Neural crest cell (in vitro differentiated cells): ENCODE results near the gene COL15A1. TPM values are rescaled to one million over a fixed set of nuclear protein-coding genes. Genes with fewer than 3 reads are reported as not detected.

Experiments used
- DNase-seq: peaks from one replicate; pipeline ENCODE4 v3.0.0; 2021; ENCODE audit warnings: low read depth, mixed read lengths, low spot score
- H3K27ac Mint-ChIP-seq: one replicate; pipeline ENCODE4 v1.8.0; 2021; ENCODE audit warnings: mild to moderate bottlenecking, mixed read lengths; ENCODE audit not compliant: unreplicated experiment
- H3K27me3 Mint-ChIP-seq: 2 replicates; pipeline ENCODE4 v1.8.0; 2021; ENCODE audit warnings: low read depth, mild to moderate bottlenecking, mixed read lengths
- H3K36me3 Mint-ChIP-seq: 2 replicates; pipeline ENCODE4 v1.8.0; 2021; ENCODE audit warnings: low read depth, mild to moderate bottlenecking, mixed read lengths
- H3K4me1 Mint-ChIP-seq: 2 replicates; pipeline ENCODE4 v1.8.0; 2021; ENCODE audit warnings: mixed read lengths
- H3K4me3 Mint-ChIP-seq: one replicate; pipeline ENCODE4 v1.8.0; 2021; ENCODE audit warnings: mild to moderate bottlenecking, mixed read lengths
- H3K9me3 Mint-ChIP-seq: 2 replicates; pipeline ENCODE4 v1.8.0; 2021; ENCODE audit warnings: mixed read lengths
- CTCF ChIP-seq: fragments of 200-600 bp; sonication (generic); conservative IDR thresholded peaks from 2 replicates; pipeline ENCODE4 v1.5.0; 2021; ENCODE audit warnings: antibody characterized with exemption, mild to moderate bottlenecking
- total RNA-seq: library from RNA; stranded (reverse); gene quantifications from 2 replicates; pipeline ENCODE4 v1.2.1, GENCODE V29; 2021

Gene COL15A1
- total RNA-seq, 1 donor from 2014 or later = 0.33 TPM

DNA sequence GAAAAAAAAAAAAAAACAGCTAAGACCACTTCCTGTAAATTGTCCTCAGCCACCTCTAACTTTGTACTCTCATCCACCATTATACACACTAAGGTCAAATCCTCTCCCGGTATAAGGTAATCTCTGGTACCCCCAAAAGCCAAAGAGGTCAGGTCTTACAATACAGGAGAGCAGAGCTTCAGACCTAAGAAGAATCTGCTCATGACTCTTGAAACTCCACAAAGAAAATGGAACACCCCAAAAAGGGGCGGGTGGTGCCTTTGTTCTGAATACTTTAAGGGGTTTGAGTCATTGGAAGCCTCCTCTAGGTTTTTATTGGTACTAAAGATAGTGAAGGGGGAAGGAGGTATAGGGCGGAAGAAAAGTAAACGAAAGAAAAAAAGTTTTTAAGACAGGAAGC lies 69.8 kb downstream of the COL15A1 start:
- H3K9me3 Mint-ChIP-seq = peaks cover 8% of the 10 kb centered on the region
- TF ChIP-seq CTCF = no peak
- H3K36me3 Mint-ChIP-seq = peaks cover 2% of the 10 kb centered on the region
- H3K27me3 Mint-ChIP-seq = peaks cover 2% of the 10 kb centered on the region
- no peaks in the 10 kb centered on the region for H3K4me1 Mint-ChIP-seq
- DNase-seq = no peak
- H3K27ac Mint-ChIP-seq = no peak overlapping the region
- H3K4me3 Mint-ChIP-seq = no peak overlapping the region

DNA sequence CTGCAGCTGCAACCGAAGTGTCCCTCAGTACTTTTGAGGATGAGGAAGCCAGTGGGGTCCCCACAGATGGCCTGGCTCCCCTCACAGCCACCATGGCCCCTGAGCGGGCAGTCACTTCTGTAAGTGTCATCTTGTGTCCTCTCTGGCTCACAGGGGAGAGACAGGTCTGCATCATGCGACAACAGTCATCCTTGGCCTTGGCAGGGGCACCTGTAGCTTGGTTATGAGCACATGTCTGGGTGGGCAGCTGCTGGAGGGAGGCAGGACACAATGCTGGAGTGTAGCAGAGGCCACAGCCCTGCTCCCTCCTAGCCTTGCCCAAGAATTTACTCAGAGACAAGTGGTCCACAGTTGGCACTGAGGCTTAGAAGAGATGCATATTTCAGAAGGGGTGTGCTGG lies 71.7 kb downstream of the COL15A1 start:
- peaks cover 7% of the 10 kb centered on the region for H3K9me3 Mint-ChIP-seq
- TF ChIP-seq CTCF = no peak
- DNase-seq = no peak

DNA sequence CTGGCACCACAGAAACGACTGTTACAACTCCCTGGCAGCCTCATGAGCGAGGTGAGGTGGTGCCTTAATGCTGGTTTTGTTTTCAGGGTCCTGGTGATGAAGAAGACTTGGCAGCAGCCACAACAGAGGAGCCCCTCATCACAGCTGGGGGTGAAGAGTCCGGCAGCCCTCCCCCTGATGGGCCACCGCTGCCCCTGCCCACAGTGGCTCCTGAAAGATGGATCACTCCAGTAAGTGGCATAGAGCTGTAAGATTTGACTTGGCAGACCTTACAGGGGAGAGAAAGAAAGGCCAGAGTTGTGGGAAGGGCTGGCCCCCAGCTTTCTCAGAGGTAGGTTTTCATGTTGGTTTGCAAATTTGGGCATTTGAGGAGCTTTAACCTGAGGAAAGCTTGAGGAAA lies 72.2 kb downstream of the COL15A1 start:
- H3K27me3 Mint-ChIP-seq = peaks cover 2% of the 10 kb centered on the region
- no peak overlapping the region for H3K4me3 Mint-ChIP-seq
- H3K27ac Mint-ChIP-seq = no peak overlapping the region
- DNase-seq = no peak
- no peak for TF ChIP-seq CTCF
- peaks cover 7% of the 10 kb centered on the region for H3K9me3 Mint-ChIP-seq
- H3K36me3 Mint-ChIP-seq = peaks cover 2% of the 10 kb centered on the region
- H3K4me1 Mint-ChIP-seq = no peaks in the 10 kb centered on the region

More for the DNA sequence above, 71.7 kb downstream of the COL15A1 start:
- Mint-ChIP-seq H3K27me3 (peaks cover 2% of the 10 kb centered on the region), H3K27ac (peak overlapping the region; percentile 67), H3K4me1 (no peaks in the 10 kb centered on the region), H3K4me3 (no peak overlapping the region), H3K36me3 (peaks cover 2% of the 10 kb centered on the region)

DNA sequence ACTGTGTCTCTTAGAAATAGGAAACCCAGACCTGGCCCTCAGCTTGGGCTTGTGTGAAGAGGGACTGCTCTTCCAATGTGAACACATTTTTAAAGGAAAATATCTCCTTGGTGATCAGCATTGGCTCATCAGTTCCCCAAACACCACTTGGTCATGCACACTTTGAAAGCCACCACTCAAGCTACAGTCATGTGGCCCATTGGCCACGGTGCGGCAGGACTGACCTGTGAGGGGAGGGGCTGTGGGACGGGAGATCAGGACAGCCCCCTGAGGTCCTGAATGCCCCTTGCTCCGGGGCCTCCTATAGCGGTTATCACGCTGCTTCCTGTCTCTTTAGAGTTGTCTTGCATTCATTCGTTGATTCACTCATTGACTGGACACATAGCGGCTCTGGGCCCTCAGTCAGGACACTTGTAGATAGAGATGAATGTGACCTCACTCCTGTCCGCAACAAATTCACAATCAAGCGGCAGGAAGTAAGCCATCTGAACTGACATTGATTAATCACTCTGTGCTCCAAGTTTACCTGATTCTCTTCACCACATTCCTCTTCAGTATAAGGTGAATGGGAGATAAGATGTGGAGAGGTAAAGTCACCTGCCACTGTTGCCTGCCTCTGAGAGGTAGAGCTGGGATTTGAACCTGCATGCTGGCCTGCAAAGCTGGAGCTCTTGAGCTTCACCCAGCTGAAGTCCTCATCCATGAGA lies 73.1 kb downstream of the COL15A1 start:
- Mint-ChIP-seq H3K36me3 (peaks cover 2% of the 10 kb centered on the region), H3K4me1 (no peaks in the 10 kb centered on the region), H3K9me3 (peaks cover 7% of the 10 kb centered on the region), H3K27ac (no peak overlapping the region), H3K4me3 (no peak overlapping the region), H3K27me3 (peaks cover 2% of the 10 kb centered on the region)
- no peak for TF ChIP-seq CTCF
- no peak for DNase-seq

DNA sequence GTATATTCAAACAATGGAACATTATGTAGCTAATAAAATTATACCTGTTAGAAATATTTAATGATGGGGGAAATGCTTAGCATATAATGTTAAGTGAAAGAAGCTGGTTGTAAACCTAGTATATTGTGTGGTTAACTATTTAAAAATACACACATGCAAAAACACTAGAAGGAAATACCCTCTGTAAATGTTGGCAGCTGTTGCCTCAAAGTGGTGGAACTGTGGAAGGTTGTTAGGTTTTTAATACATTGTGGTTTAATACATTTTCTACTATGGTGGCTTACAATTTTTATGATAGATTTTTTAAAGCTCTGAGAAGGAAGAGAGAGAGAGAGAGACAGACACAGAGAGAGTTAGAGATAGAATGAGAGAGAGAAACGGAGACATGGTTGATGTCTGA lies 74.9 kb downstream of the COL15A1 start:
- H3K36me3 Mint-ChIP-seq = peaks cover 2% of the 10 kb centered on the region
- DNase-seq = no peak
- no peak overlapping the region for H3K4me3 Mint-ChIP-seq
- peaks cover 2% of the 10 kb centered on the region for H3K9me3 Mint-ChIP-seq
- no peaks in the 10 kb centered on the region for H3K4me1 Mint-ChIP-seq
- no peak overlapping the region for H3K27ac Mint-ChIP-seq
- H3K27me3 Mint-ChIP-seq = peaks cover 2% of the 10 kb centered on the region
- no peak for TF ChIP-seq CTCF
